HEK293 (cell line): ENCODE data around the gene WASL.

Source experiments
- FEZF1 ChIP-seq: fragments of 450-650 bp; formaldehyde crosslinking; IDR thresholded peaks from 2 replicates; pipeline ENCODE4 v1.5.1; 2016; ENCODE audit warnings: missing biosample characterization, missing genetic modification characterization
- GFI1B ChIP-seq: fragments of 450-650 bp; formaldehyde crosslinking; IDR thresholded peaks from 2 replicates; pipeline ENCODE4 v1.5.1; 2016; ENCODE audit warnings: missing biosample characterization, missing genetic modification characterization
- PRDM2 ChIP-seq: fragments of 450-650 bp; formaldehyde crosslinking; IDR thresholded peaks from 2 replicates; pipeline ENCODE4 v1.5.1; 2016; ENCODE audit warnings: missing biosample characterization, missing genetic modification characterization, borderline replicate concordance
- YY2 ChIP-seq: fragments of 450-650 bp; formaldehyde crosslinking; IDR thresholded peaks from 2 replicates; pipeline ENCODE4 v1.5.1; 2016; ENCODE audit warnings: missing biosample characterization, missing genetic modification characterization
- ZBTB1 ChIP-seq: fragments of 450-650 bp; formaldehyde crosslinking; IDR thresholded peaks from 2 replicates; pipeline ENCODE4 v1.5.1; 2016; ENCODE audit warnings: missing biosample characterization, missing genetic modification characterization
- ZEB2 ChIP-seq: fragments of 450-650 bp; formaldehyde crosslinking; IDR thresholded peaks from 2 replicates; pipeline ENCODE4 v1.5.1; 2016; ENCODE audit warnings: missing biosample characterization, missing genetic modification characterization
- ZFP37 ChIP-seq: fragments of 450-650 bp; formaldehyde crosslinking; IDR thresholded peaks from 2 replicates; pipeline ENCODE4 v1.5.1; 2016; ENCODE audit warnings: missing biosample characterization, missing genetic modification characterization
- ZNF121 ChIP-seq: fragments of 450-650 bp; formaldehyde crosslinking; IDR thresholded peaks from 2 replicates; pipeline ENCODE4 v1.5.1; 2016; ENCODE audit warnings: missing biosample characterization, missing genetic modification characterization
- ZNF16 ChIP-seq: fragments of 450-650 bp; formaldehyde crosslinking; IDR thresholded peaks from 2 replicates; pipeline ENCODE4 v1.5.1; 2016; ENCODE audit warnings: low read depth, missing biosample characterization, missing genetic modification characterization
- ZNF266 ChIP-seq: fragments of 450-650 bp; formaldehyde crosslinking; IDR thresholded peaks from 2 replicates; pipeline ENCODE4 v1.5.1; 2016; ENCODE audit warnings: missing biosample characterization, missing genetic modification characterization, low read depth
- ZNF354C ChIP-seq: fragments of 450-650 bp; formaldehyde crosslinking; IDR thresholded peaks from 2 replicates; pipeline ENCODE4 v1.5.1; 2016; ENCODE audit warnings: missing biosample characterization, missing genetic modification characterization, low read depth, borderline replicate concordance
- ZNF416 ChIP-seq: fragments of 450-650 bp; formaldehyde crosslinking; IDR thresholded peaks from 2 replicates; pipeline ENCODE4 v1.5.1; 2016; ENCODE audit warnings: missing biosample characterization, missing genetic modification characterization
- ZNF558 ChIP-seq: fragments of 450-650 bp; formaldehyde crosslinking; IDR thresholded peaks from 2 replicates; pipeline ENCODE4 v1.5.1; 2016; ENCODE audit warnings: missing biosample characterization, missing genetic modification characterization
- ZNF654 ChIP-seq: fragments of 450-650 bp; formaldehyde crosslinking; IDR thresholded peaks from 2 replicates; pipeline ENCODE4 v1.5.1; 2016; ENCODE audit warnings: low read depth, missing biosample characterization, missing genetic modification characterization
- ZSCAN30 ChIP-seq: fragments of 450-650 bp; IDR thresholded peaks from 2 replicates; pipeline ENCODE4 v1.5.1; 2018; ENCODE audit warnings: missing biosample characterization, mild to moderate bottlenecking, missing genetic modification characterization, moderate library complexity
- ZSCAN4 ChIP-seq: fragments of 450-650 bp; formaldehyde crosslinking; IDR thresholded peaks from 2 replicates; pipeline ENCODE4 v1.5.1; 2017; ENCODE audit warnings: missing biosample characterization, missing genetic modification characterization
- ZSCAN5A ChIP-seq: fragments of 450-650 bp; formaldehyde crosslinking; IDR thresholded peaks from 2 replicates; pipeline ENCODE4 v1.5.1; 2016; ENCODE audit warnings: missing biosample characterization, missing genetic modification characterization
- TF ChIP-seq, protein P1 (sequence below): fragments of 450-650 bp; formaldehyde crosslinking; IDR thresholded peaks from 2 replicates; pipeline ENCODE4 v1.5.1; 2016; ENCODE audit warnings: missing biosample characterization, missing genetic modification characterization, borderline replicate concordance
- TF ChIP-seq, protein P2 (sequence below): fragments of 450-650 bp; formaldehyde crosslinking; IDR thresholded peaks from 2 replicates; pipeline ENCODE4 v1.5.1; 2016; ENCODE audit warnings: missing biosample characterization, missing genetic modification characterization

Gene WASL

DNA sequence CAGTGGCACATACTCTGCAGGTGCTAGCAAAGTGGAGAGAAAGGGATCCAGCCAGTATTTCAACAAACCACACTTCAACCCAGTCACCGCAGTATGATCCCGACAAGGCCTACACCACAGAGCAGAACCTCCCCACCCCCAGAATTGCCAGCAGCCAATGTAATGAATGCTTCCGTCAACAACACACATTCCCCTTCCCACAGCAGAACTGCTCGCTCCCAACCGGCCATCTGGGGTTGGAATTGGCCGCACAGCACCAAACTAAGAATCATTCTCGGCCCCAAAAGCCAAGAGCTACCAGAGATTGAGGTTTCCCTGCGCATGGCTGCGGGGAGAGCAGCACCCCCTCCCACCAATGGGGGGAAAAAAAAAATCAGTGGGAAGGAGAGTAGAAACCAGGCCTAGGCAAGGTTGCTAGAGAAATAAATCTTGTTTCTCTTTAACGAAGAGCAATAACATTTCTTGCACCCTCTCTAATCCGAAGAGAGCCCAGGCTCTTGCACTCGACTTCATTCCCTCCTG is 1.1 kb downstream of the WASL start (continued):
- peak; percentile 83 for TF ChIP-seq ZSCAN30
- no peak for TF ChIP-seq PRDM2 (tag by site-specific recombination)
- TF ChIP-seq ZNF654 (tag by site-specific recombination) = no peak
- TF ChIP-seq, protein P1, sequence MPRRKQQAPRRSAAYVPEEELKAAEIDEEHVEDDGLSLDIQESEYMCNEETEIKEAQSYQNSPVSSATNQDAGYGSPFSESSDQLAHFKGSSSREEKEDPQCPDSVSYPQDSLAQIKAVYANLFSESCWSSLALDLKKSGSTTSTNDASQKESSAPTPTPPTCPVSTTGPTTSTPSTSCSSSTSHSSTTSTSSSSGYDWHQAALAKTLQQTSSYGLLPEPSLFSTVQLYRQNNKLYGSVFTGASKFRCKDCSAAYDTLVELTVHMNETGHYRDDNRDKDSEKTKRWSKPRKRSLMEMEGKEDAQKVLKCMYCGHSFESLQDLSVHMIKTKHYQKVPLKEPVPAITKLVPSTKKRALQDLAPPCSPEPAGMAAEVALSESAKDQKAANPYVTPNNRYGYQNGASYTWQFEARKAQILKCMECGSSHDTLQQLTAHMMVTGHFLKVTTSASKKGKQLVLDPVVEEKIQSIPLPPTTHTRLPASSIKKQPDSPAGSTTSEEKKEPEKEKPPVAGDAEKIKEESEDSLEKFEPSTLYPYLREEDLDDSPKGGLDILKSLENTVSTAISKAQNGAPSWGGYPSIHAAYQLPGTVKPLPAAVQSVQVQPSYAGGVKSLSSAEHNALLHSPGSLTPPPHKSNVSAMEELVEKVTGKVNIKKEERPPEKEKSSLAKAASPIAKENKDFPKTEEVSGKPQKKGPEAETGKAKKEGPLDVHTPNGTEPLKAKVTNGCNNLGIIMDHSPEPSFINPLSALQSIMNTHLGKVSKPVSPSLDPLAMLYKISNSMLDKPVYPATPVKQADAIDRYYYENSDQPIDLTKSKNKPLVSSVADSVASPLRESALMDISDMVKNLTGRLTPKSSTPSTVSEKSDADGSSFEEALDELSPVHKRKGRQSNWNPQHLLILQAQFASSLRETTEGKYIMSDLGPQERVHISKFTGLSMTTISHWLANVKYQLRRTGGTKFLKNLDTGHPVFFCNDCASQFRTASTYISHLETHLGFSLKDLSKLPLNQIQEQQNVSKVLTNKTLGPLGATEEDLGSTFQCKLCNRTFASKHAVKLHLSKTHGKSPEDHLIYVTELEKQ (tag by site-specific recombination) = no peak
- TF ChIP-seq, protein P2, sequence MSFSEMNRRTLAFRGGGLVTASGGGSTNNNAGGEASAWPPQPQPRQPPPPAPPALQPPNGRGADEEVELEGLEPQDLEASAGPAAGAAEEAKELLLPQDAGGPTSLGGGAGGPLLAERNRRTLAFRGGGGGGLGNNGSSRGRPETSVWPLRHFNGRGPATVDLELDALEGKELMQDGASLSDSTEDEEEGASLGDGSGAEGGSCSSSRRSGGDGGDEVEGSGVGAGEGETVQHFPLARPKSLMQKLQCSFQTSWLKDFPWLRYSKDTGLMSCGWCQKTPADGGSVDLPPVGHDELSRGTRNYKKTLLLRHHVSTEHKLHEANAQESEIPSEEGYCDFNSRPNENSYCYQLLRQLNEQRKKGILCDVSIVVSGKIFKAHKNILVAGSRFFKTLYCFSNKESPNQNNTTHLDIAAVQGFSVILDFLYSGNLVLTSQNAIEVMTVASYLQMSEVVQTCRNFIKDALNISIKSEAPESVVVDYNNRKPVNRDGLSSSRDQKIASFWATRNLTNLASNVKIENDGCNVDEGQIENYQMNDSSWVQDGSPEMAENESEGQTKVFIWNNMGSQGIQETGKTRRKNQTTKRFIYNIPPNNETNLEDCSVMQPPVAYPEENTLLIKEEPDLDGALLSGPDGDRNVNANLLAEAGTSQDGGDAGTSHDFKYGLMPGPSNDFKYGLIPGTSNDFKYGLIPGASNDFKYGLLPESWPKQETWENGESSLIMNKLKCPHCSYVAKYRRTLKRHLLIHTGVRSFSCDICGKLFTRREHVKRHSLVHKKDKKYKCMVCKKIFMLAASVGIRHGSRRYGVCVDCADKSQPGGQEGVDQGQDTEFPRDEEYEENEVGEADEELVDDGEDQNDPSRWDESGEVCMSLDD (tag by site-specific recombination) = no peak; the same call in 1 of the 2 replicates
- TF ChIP-seq ZNF416 (tag by site-specific recombination) = no peak
- TF ChIP-seq ZNF266 = no peak
- TF ChIP-seq ZSCAN4 = no peak
- TF ChIP-seq ZNF121 (tag by site-specific recombination) = no peak
- TF ChIP-seq ZEB2 (tag by site-specific recombination) = peak; percentile 65
- TF ChIP-seq ZFP37 (tag by site-specific recombination) = 0 out of 2 replicates have a peak, but pooled peaks have one; percentile 25
- TF ChIP-seq GFI1B (tag by site-specific recombination) = no peak
- no peak for TF ChIP-seq ZBTB1 (tag by site-specific recombination)
- TF ChIP-seq ZSCAN5A = no peak
- TF ChIP-seq YY2 (tag by site-specific recombination) = no peak
- TF ChIP-seq ZNF16 (tag by site-specific recombination) = no peak
- no peak for TF ChIP-seq FEZF1 (tag by site-specific recombination)
- TF ChIP-seq ZNF354C (tag by site-specific recombination) = no peak
- TF ChIP-seq ZNF558 = no peak
